ENCODE measurements around the gene DNAJC5.
"Not testable (repeated sequence)": the region's sequence is repeated elsewhere in the genome, so short reads cannot be mapped to it uniquely, and the experiment has no call there.

Gene DNAJC5

DNA sequence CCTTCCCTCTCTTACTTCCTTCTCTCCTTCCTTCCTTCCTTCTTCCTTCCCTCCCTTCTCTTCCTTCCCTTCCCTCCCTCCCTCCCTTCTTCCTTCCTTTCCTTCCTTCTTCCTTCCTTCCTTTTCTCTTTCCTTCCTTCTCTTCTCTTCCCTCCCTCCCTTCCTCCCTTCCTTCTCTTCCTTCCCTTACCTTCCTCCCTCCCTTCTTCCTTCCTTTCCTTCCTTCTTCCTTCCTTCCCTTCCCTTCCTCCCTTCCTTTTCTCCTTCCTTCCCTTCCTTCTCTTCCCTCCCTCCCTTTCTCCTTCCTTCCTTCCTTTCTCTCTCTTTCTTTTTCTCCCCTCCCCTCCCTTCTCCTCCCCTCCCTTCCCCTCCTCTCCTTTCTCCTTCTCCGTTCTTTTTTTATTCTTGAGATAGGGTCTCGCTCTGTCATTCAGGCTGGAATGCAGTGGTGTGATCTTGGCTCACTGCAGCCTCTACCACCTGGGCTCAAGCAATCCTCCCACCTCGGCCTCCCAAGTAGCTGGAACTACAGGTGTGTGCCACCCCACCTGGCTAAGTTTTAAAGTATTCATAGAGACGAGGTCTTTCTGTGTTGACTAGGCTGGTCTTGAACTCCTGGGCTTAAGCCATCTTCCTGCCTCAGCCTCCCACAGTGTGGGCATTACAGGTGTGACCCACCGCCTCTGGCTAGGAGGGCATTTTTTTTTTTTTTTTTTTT is 75.9 kb downstream of the DNAJC5 start:
- DNase-seq = no peak

DNA sequence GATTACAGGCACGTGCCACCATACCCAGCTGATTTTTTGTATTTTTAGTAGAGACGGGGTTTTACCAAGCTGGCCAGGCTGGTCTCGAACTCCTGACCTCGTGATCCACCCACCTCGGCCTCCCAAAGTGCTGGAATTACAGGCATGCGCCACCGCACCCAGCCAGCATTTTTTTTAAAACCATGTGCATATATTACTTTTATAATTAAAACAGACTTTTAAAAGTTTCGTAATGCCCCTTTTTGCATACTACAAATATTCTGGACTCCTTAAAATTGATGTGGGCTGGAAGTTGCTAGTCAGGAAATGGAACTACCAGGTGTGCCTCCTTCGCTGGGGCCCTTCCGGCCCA is 77.0 kb downstream of the DNAJC5 start:
- DNase-seq = not testable (repeated sequence)

DNA sequence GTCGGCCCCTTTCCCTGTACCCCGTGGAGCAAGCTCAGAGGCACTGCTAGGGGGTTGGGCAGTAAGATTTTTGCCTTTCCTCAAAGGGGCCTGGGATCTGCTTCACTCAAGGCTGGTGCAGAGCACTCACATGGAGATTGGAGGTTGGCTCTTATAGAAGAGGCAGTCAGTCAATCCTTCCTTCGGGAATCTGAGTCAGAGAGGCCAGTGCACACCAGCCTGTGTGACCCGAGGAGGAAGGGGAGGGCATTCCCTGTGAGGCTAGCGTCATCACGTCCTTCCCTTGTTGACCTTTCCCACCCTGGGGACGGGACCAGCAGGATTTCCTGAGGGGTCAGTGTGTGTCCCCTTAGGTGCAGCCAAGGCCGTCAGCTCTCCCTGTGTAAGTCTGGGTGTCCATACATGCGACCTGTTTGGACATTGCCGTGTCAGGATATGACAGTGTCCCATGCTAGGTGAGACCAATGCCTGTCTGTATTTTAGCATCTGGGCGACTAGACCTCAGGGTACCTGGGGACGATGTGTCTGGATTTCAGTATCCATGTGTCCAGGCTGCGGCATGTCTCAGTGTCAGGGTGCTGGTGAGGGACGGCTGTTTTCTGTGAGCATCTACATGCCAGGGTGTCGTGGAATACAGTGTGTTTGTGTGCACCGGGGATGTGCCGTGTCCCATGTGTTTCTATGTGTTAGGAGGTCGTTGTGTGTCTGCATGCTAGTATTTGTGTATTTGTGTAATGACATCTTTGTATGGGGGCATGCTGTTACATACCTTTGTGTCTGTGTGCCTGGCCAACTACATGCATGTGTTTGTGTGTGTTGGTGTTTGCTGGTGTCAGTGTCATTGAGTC is 77.6 kb downstream of the DNAJC5 start:
- DNase-seq = no peak

DNA sequence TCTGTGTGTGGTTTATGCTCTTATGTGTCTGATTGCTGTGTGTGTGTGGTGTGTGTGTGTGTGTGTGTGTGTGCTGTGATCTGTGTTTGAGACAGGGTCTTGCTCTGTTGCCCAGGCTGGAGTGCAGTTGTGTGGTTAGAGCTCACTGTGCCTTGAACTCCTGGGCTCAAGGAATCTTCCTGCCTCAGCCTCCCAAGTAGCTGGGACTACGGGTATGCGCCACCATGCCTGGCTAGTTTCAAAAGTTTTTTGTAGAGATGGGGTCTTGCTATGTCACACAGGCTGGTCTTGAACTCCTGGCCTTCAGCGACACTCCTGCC is 78.2 kb downstream of the DNAJC5 start:
- DNase-seq = no peak

DNA sequence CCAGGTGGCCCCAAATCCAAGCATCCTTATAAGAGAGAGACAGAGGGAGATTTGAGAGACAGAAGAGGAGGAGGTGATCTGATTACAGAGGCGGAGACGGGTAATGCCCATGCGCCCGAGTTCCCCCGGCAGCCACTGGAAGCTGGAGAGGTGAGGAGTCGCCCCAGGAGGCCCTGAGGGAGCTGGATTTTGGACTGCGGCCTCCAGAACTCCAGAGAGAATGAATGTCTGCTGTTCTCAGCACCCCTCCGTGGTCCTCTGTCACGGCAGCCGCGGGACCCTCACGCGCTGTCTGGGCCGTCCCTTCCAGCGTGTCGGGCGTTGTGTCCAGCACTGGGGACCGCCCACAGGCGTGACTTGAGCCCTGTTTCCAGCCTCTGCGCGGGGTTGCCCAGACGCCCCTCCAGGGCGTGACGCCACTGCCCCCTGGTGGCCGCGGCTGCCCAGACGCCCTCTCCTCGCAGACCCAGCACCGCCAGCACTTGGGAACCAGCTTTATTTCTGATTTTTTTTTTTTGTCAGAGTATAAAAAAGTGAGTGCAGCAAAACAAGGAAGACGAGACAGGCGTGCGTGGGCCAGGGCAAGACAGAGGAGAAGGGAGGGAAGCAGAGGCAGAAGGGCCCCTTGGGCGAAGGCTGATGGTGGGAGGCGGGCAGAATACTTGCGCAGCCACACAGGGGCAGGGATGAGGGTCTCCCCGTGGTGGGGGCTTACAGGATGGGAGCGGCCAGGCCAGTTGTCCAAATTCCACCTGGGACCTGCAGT is 78.9 kb downstream of the DNAJC5 start:
- DNase-seq = peak; percentile 52

DNA sequence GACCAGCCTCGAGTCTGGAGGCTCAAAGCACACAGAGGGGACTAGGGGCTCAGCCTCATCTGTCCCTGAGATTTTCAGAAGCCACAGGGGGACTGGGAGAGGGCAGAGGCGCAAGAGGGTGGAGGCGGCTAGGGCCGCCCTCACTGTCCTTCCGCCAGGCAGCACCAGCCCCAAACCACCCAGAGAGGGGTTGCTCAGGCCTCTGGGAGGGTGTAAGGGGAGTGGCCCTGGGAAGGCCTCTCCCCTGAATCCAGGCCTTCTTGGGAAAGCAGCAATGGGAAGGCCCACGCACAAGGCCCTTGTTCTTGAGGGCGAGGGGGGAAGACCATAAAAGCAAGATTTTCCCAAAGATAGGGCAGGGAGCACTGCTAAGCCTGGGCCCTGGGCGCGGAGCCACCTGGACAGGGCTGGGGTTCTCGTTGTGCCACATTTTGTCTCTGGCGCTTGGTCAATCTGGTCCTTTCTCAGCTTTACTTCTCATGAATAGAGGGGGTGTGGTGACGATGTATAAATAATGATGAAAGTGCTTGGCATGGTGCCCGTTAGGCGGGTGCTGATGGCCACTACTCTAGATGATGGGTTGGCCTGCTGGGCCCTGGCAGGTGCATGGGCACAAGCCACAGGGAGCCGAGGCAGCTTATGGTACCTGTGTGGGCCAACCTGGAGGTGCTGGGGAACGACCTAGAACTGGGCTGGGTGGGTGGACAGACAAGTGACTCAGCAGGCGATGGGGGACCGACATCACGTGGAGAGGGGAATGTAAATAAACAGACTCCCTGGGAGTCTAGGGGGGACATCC is 79.7 kb downstream of the DNAJC5 start:
- DNase-seq = no peak

DNA sequence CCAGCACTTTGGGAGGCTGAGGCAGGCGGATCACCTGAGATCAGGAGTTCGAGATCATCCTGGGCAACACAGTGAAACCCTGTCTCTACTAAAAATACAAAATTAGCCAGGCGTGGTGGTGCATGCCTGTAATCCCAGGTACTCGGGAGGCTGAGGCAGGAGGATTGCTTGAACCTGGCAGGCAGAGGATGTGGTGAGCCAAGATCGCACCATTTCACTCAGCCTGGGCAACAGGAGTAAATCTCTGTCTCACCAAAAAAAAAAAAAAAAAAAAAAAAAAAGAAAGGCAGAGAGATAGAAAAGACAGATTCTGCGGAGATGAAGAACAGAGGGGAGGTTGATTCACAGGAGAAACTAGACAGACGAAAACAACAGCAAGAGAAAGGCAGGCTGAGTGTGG is 81.6 kb downstream of the DNAJC5 start:
- DNase-seq = not testable (repeated sequence)

DNA sequence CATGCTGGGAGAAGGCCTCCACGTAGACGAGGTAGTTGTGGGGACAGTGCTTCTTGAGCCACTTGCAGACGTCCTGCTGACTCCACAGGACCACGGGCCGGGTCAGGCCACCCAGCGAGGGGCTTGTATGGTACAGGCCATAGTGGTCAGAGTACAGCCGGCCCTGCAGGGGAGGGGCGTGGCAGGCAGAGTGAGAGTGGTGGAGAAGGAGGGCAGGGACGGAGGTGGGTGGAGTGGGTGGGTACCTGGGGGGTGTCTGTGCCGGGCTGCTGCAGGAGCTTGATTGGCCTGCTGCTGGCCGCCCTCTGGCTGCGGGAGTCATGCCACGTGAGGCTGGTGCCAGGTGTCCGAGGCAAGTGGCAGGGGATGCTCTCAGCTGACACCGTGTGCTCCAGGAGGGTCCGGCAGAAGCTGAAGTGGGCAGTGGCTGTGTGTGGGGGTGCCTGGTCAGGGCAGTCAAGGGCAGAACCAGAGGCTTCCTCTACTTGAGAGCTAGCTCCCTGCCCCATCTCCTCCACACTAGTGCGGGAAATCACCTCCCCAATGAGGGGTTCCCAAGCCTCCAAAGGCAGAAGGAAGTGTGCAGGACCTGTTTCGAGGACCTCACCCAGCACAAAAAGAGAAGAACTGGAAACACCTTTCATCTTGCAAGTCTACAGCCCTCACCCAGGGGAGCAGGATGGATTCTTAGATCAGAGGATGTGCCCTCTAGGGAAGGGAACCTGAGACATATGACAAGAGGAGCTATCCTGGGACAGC is 82.2 kb downstream of the DNAJC5 start:
- DNase-seq = no peak

DNA sequence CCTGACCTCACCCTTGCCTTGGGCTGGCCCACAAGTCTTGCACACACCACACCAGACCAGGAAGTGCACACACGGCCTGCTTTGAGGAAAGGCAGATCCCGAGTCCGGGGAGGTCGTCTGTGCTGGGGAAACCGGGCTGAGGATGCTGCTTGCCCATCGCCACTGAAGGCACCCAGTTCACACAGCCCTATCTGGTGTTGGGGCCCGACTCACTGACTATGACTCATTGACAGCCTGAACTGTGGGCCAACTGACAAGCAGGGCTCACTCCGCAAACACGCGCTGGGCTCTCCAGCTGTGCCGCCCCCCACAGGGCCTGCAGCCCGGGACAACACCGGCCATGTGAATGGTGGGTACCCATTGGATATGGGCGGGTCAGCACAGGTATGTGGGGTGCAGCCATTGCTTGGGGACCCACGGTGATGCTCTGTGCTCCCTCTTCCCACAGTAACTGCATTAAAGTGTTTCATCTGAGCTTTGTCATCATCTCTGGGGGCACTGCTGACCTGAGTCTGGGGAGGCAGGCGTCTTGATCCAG is 82.9 kb downstream of the DNAJC5 start:
- DNase-seq = no peak

DNA sequence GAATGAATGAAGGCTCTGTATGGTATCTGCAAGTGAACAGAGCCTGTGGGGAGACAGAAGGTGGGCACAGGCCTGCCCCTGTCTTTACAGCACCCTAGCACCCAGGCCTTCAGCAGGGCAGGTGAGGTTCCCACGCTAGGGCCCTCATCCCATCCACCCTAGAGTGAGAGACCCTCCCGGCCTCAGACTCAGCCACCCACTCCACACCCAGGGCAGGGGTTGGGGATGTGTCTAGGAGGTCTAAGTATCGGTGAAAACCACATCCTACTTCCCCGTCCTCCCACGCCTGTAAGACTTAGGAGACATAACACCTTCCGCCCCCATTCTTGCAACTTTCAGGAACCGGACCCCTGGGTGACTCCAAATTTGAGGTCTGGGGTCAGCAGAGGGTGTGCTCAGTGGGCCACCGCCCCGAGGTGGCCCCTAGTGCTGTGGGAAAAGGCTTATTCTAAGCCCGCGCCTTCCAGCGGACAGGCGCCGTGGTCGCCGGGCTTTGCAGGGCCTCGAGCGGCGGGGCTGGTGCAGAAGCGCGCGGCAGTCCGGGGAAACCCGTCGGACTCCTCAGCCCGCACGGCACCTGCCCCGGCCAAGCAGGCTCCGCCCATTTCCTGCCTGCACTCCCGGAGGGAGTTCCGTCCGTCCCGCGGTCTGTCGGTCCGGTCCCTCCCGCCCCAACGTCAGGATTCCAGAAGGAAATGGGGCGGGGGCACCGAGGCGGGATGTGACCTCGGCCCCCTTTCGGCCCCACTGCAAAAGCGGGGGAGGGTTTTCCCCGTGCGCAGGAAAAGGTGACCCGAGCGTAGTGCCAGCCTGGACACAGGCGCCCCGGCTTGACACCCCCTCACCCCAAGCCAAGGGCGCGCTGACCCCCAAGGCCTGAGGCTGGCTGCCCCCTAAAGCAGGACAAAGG is 83.6 kb downstream of the DNAJC5 start:
- DNase-seq = peak; percentile 66

DNA sequence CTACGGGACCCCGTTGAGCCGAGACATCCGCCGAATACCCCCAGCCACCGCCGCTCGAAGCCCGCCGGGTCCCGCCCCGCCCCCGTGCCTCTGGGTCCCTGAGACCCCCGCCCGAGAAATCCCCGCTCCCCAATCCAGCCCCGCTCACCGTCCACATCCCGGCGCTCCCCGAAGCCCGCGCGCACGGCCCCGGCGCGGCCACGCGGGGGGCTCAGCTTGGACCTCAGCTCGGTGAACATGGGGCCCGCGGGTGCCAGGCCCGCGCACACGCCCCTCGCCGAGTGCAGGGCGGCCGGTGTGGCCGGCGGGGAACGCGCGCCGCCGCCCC is 84.3 kb downstream of the DNAJC5 start:
- no peak for DNase-seq

DNA sequence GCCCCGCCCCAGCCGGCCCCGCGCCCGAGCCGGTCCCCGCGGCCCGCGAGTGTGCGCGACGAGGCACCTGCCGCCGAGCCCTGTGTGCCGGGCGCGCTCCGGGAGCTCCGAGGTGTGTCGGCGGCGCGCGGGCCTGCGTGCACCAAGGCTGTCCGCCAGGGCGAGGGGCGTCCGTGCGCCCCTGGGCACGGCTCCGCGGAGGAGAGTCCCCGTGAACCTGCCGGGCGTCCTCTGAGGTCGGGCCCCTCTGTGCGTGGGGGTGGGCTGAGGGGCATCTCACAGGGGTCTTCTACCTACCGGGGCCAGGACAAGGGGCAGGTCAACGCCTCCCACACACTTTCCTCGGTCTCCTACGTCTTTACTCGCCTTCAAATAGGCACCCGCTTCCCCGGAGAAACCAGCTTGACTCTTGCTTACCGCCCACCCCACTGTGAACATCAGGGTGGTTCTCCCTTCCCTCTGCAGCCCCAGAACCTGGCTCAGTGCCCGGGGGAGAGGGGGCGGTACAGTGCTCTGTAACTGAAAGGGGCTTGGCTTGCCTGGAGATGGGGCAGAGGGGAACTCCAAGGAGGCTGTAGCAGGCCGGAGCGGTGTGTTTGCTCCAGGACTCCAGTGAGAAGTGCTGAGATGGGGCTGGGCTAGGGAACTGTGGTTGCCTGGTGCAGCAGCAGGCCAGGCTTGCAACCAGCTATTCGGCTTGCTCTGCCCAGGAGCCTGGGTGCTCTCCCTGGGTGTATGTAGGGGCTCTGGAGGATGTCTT is 84.8 kb downstream of the DNAJC5 start, which contains the start of gene SAMD10:
TSS of gene SAMD10 (minus strand) at position 86 of the 760 bp plus-strand sequence. CDS start 175 bp downstream, outside the sequence.
- DNase-seq = peak; percentile 64

DNA sequence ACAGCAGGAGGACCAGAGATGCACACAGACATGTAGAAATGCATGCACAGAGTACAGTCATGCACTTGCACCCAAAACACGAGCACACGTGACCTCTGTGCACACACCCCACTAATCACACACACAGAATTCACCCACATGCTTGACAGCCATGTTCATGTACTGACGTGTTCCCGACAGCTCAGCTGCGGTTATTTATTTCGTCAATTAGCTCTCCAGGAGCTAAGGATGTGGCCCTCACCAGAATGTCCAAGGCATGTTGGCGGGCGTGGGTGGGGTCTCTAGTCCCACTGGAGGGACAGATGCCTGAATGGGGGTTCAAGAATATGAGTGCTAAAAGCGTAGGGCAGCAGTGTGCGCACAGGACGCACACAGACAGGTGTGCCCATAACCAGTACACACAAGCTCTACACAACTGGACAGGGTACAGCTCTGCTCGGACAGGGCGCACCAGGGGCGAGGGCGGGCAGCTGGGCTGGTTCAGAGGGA is 85.4 kb downstream of the DNAJC5 start:
- DNase-seq = no peak

DNA sequence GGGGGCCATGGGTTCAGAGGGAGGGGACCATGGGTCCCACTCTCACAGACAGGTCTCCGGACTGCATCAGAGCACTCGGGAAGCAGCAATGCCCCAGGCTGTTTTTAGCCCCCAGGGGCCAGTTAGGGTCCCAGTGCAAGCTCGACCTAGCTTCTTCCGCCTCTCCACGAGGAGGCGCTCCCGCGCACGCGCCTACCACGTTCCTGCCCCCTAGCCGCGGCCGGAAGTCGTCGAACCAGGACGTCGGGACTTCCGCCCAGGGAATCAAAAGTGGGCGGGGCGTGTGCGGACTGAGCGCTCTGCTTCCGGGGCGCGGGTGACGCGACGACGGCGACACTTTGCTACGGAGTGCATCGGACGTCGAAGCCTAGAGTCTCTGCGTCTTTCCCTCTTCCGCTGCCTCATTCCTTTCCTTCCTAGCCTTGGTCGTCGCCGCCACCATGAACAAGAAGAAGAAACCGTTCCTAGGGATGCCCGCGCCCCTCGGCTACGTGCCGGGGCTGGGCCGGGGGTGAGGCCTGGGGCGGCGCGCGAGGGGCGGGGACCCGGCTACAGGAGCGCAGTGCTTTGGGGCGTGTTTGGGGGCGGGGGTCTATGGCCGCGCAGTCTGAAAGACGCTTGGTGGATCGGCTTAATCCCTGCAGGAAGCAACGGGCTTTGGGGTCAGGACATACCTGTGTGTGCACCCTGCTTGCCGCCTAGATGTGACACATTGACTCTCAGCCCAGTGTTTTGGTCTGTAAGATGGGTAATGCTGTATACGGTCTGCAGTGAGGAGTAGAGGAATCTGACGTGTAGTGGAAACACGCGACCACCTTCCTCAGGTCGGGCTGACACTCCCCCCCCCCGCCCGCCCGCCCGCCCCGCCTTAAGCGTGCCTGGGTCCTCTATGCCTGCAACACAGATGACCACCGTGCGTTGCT is 86.1 kb downstream of the DNAJC5 start, which contains the start of gene PRPF6:
TSS of gene PRPF6 (plus strand) at position 327 of the 923 bp plus-strand sequence. CDS start at position 441, 114 bp downstream.
- DNase-seq = peak; percentile 97

DNA sequence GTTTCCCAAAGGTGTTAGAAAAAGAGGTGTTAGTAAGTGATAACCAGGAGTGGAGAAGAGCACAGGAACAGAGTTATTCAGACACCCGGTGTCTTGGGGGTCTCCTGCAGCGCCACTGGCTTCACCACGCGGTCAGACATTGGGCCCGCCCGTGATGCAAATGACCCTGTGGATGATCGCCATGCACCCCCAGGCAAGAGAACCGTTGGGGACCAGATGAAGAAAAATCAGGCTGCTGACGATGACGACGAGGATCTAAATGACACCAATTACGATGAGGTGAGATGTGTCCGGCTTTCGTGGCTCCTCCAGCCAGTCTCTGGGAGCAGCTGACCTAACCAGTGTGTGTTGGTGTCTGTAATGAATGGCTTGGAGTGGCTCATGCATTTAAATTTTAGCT is 88.0 kb downstream of the DNAJC5 start:
- no peak for DNase-seq

Data from NCI-H526 treated with DMSO at 0.1 percent for 48 hours (cell line).